Activated CD8-positive, alpha-beta memory T cell treated with anti-CD3 and anti-CD28 coated beads for 24 hours (primary cell): ENCODE measurements around the gene ATP2C2.
"Not testable (repeated sequence)": the region's sequence is repeated elsewhere in the genome, so short reads cannot be mapped to it uniquely, and the experiment has no call there.

Source experiments
- DNase-seq: peaks from one replicate; pipeline ENCODE4 v3.0.0-alpha.2; 2020

ATP2C2 gene

DNA sequence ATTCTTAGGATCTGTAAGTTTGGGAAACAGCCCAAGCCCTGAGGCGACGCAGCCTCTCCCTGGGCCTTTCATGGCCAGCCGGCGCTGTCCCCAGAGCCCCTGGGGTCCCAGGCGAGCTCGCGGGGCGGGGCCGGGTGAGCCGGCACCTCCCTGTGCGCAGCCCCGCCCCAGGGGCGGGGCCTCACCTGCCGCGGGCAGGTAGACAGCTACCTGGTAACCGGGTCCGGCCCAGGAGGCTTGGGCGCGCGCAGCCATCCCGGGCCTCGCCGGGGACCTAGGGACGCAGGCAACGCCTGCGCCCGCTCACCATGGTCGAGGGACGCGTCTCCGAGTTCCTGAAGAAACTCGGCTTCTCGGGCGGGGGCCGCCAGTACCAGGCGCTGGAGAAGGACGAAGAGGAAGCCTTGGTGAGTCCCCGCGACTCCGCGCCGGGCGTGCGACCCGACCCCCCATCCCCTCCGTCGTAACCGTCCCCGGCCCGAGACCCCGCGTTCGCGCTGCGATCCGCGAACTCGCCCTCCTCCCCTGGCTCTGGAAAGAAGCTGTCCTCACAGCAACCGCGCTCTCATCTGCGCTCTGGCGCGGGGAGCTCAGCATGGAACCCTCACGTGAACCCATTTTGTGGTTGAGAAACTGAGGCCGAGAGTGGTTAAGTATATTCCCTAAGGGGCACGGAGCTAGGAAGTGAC is at the start of gene ATP2C2:
TSS of gene ATP2C2 (plus strand) at position 231 of the 689 bp plus-strand sequence. CDS start at position 309, 78 bp downstream.
- no peak for DNase-seq

DNA sequence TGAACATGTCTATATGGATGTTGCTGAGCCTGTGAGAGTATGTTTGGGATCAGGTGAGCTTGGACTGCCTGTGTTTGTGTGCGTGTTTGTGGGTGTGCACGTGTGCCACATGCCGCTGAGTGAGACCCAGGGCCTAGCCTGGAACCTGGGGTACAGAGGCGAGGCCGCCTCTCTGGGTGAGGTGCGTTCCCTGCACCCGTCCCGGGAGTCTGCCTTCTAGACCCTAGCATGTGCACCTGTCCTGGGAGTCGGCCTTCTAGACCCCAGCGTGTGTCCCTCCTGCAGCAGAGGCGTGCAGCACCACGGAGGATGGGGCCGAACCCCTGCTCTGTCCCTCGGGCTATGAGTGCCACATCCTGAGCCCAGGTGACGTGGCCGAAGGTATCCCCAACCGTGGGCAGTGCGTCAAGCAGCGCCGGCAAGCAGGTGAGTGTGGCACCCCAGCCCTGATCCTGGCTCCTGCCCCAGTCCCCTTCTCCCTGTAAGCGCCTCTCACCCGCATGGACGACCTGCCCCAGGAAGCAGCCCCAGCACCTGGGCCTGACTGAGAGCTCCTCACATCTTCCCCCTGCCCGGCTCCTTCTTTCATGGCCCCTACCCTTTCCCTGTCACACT is 49.1 kb upstream of the ATP2C2 start:
- DNase-seq: no peak

GRCh38 chr16:84320511-84320910 is 47.8 kb upstream of the ATP2C2 start:
- no peak for DNase-seq

DNA sequence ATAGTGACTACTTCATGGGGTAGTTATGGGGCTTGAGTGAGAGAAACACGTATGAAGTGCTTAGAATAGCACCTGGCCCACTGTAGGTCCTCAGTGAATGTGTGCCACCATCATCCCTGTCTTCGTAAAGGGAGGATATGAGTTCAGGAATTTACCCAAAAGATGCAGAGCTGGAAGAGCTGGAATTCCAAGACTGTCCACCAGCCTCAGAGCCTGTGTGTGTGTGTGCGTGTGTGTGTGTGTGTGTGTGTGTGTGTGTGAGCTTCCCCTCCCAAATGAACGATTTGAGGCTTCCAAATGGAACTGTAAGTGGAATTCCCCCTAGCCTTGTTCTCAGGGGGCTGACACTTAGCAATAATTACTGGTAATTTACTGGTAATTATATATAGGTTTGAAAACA is 46.4 kb upstream of the ATP2C2 start:
- no peak for DNase-seq

GRCh38 chr16:84322749-84323148 is 45.6 kb upstream of the ATP2C2 start:
- no peak for DNase-seq

GRCh38 chr16:84323606-84324005 is 44.7 kb upstream of the ATP2C2 start:
- no peak for DNase-seq

DNA sequence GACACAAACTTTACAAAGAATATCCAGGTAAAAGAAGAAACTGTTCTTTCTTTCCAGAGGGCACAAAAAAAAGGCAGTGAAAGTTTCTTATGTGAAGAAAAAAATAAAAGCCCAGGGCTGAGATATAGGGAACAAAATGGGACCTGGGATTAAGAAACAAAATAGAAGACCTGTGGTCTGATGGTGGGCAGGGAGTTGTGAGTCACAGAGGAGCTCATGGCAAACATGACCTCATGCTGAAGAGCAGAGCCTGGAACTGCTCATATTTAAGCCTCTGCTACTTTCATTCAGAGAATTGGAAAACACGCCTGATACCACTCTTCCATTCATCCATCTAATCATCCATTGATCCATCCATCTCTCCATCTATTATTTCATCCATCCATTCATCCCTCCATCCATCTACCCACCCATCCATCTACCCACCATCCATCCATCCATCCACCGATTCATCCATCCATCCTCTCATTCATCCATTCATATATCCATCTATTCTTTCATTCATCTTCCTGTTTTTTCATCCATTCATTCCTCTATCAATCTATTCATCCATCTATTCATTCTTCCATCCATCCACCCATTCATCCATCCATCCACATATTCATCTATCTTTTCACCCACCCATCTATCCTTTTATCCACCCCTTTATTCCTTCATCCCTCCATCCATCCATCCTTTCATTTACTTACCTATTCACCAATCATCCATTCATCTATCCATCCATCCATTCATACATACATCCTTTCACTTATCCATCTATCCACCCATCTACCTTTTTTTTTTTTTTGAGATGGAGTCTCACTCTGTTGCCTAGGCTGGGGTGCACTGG is 43.7 kb upstream of the ATP2C2 start:
- no peak for DNase-seq

GRCh38 chr16:84326545-84326944 is 41.8 kb upstream of the ATP2C2 start:
- DNase-seq: no peak

GRCh38 chr16:84327926-84328505 is 40.3 kb upstream of the ATP2C2 start:
- no peak for DNase-seq

GRCh38 chr16:84329016-84329415 is 39.3 kb upstream of the ATP2C2 start:
- DNase-seq: no peak

- DNase-seq: no peak
These were observed 38.3 kb upstream of the ATP2C2 start for GRCh38 chr16:84329843-84330684.

GRCh38 chr16:84330685-84331050 is 37.7 kb upstream of the ATP2C2 start:
- DNase-seq: no peak

- no peak for DNase-seq
These were observed 36.1 kb upstream of the ATP2C2 start for GRCh38 chr16:84331998-84332780.

DNA sequence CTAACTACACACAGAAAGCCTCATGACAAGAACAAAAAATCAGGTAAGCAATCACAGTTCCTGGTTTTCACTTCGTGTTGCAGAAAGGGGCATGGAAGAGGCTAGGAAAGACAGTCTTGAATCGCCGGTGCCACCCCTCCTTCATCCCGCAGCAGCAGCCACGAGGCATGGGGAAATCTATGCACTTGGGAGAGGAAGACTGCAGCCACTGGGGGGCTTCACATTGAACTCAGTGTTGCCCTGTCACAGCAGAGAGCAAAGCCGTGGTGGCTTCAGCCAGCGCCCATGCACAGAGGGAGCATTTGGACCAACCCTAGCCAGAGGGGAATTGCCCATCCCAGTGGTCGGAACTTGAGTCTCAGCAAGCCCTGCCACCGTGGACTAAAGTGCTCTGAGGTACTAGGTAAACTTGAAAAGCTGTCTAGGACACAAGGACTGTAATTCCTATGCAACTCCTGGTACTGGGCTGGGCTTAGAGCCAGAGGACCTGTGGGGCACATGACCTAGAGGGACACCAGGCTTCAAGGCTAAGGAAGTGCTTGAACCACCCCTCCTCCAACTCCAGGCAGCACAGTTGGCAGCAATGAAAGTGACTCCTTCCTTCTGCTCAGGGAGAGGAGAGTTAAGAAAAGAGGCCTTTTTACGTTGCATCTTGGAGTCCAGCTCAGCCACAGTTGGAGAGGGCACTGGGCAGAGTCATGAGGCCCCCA is 35.2 kb upstream of the ATP2C2 start:
- no peak for DNase-seq

GRCh38 chr16:84334058-84334457 is 34.3 kb upstream of the ATP2C2 start:
- no peak for DNase-seq

DNA sequence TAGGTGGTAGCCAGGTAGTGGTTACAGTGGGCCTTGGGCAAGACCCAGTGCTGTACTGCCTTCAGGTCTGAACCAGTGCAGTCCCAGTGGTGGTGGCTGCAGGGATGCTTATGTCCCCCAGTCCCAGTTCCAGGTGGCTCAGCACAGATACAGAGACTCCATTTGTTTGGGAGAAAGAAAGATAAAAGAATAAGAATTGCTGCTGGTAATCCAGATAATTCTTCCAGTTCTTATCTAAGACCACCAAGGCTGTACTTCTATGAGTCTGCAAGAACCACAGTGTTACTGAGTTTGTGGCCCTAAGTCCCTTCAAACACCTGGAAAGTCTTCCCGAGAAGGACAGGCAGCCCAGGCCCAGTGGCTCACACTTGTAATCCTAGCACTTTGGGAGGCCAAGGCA is 33.9 kb upstream of the ATP2C2 start:
- DNase-seq: no peak

- DNase-seq: not testable (repeated sequence)
These were observed 31.1 kb upstream of the ATP2C2 start for GRCh38 chr16:84337236-84337635.

DNA sequence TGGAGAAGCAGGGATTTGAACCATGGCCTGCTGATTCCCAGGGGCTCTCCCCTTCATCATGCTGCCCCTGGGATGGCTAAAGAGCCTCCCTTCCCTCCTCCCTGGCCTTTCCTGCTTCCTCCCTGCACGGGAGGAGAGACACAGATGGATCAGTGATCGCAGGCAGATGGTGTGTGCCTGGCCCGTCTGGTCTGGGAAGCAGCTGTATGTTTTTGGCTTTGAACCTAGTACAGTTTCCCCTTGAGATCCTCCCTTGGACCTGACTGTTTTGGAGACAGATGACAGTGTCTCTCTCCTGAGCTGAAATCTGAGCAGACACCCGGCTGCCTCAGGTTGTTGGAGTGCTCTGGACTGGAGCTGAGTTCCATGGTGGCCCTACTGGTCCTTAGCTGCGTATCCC is 29.0 kb upstream of the ATP2C2 start:
- no peak for DNase-seq

- DNase-seq: no peak
These were observed 28.6 kb upstream of the ATP2C2 start for GRCh38 chr16:84339766-84340165.

GRCh38 chr16:84340325-84341040 is 27.9 kb upstream of the ATP2C2 start:
- no peak for DNase-seq
